ENCODE measurements around the gene GPR35.

DNA sequence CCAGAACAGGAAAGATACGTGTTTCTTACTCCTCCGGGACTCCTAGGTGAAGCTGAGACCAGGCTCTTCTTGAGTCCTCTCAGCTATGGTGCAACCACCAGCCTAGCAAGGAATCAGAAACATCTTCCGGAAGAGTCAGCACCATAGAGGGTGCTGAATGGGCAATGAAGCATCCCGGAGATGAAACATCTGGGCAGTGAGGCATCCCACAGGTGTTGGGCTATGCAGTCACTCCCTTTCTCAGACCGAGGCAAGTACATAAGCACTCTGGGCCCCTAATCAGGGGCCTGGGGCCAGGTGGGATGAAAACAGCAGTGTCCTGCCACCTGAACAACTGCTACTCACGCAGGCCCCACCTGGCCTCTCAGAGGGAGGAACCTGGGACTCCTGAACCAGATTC lies 40.2 kb upstream of the GPR35 start:
- TF ChIP-seq, protein P1, sequence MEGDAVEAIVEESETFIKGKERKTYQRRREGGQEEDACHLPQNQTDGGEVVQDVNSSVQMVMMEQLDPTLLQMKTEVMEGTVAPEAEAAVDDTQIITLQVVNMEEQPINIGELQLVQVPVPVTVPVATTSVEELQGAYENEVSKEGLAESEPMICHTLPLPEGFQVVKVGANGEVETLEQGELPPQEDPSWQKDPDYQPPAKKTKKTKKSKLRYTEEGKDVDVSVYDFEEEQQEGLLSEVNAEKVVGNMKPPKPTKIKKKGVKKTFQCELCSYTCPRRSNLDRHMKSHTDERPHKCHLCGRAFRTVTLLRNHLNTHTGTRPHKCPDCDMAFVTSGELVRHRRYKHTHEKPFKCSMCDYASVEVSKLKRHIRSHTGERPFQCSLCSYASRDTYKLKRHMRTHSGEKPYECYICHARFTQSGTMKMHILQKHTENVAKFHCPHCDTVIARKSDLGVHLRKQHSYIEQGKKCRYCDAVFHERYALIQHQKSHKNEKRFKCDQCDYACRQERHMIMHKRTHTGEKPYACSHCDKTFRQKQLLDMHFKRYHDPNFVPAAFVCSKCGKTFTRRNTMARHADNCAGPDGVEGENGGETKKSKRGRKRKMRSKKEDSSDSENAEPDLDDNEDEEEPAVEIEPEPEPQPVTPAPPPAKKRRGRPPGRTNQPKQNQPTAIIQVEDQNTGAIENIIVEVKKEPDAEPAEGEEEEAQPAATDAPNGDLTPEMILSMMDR (IDR thresholded peaks at IDR 0.05) = no peak
- TF ChIP-seq POLR2A (IDR thresholded peaks at IDR 0.05) = no peak

Measured in Peyer's patch (tissue), 4 donors.